SK-N-SH (cell line): Measurements from ENCODE around the gene GFI1B. TPM values are rescaled to one million over a fixed set of nuclear protein-coding genes. Genes with fewer than 3 reads are reported as not detected.

ENCODE experiments used
- CTCF ChIA-PET: fragments of 300-600, 350-600 bp; formaldehyde crosslinking; extraction: SDS; loops from one replicate; lab custom pipeline; 2021; lab: Yijun Ruan, JAX
- POLR2A ChIA-PET: fragments of 350-600 bp; sonication (Branson Sonifier 250); formaldehyde crosslinking; extraction: SDS; loops from one replicate; lab custom pipeline; 2020; ENCODE audit warnings: antibody characterized with exemption, inconsistent platforms; lab: Yijun Ruan, JAX
- DNase-seq: peaks from one replicate; pipeline ENCODE4 v3.0.0; 2012
- H2AFZ ChIP-seq: fragments of 200-600 bp; sonication (generic); 2 replicates; pipeline ENCODE4 v1.8.1; 2016; ENCODE audit warnings: antibody characterized with exemption, mild to moderate bottlenecking, low read depth
- H3F3A ChIP-seq: fragments of 200-600 bp; sonication (generic); replicated peaks from 2 replicates; pipeline ENCODE3; 2016; ENCODE audit warnings: antibody characterized with exemption, mild to moderate bottlenecking; ENCODE audit not compliant: insufficient read depth
- H3K27ac ChIP-seq, 2 experiments: fragments of 200-500 bp in 1 of 2; fragments of 200-600 bp in 1 of 2; sonication (Bioruptor generic) in 1 of 2; sonication (generic), shearing (Covaris generic) in 1 of 2; 2 replicates each; pipeline versions ENCODE4 v1.5.1 to v1.6.1; 2014 to 2016; ENCODE audit warnings: low read depth in 2 of 2, inconsistent platforms in 1 of 2, low read length in 1 of 2, mild to moderate bottlenecking in 1 of 2, mixed read lengths in 1 of 2
- H3K27me3 ChIP-seq: fragments of 200-600 bp; sonication (generic), shearing (Covaris generic); 2 replicates; pipeline ENCODE4 v1.6.1; 2016; ENCODE audit warnings: mixed run types; ENCODE audit not compliant: insufficient read depth
- H3K36me3 ChIP-seq, 2 experiments: fragments of 200-500 bp in 1 of 2; fragments of 200-600 bp in 1 of 2; sonication (Bioruptor generic) in 1 of 2; sonication (generic) in 1 of 2; replicated peaks in 1 of 2; 2 replicates each; pipeline versions ENCODE3 to v1.5.1; 2014 to 2016; ENCODE audit warnings: low read length in 1 of 2, mild to moderate bottlenecking in 1 of 2; ENCODE audit not compliant: insufficient read depth in 2 of 2, control insufficient read depth in 1 of 2
- H3K4me1 ChIP-seq, 2 experiments: fragments of 200-500 bp in 1 of 2; fragments of 200-600 bp in 1 of 2; sonication (Bioruptor generic) in 1 of 2; sonication (generic), shearing (Covaris generic) in 1 of 2; 2 replicates each; pipeline versions ENCODE4 v1.5.1 to v1.6.1; 2014 to 2016; ENCODE audit warnings: low read depth in 1 of 2, low read length in 1 of 2, mixed run types in 1 of 2; ENCODE audit not compliant: insufficient read depth in 2 of 2, control insufficient read depth in 1 of 2
- H3K4me2 ChIP-seq: fragments of 200-600 bp; sonication (generic), shearing (Covaris generic); 2 replicates; pipeline ENCODE4 v1.6.1; 2017; ENCODE audit warnings: mixed run types
- H3K4me3 ChIP-seq, 2 experiments: fragments of 200-500 bp in 1 of 2; fragments of 200-600 bp in 1 of 2; sonication (Bioruptor generic) in 1 of 2; sonication (generic), shearing (Covaris generic) in 1 of 2; 2 replicates each; pipeline versions ENCODE4 v1.5.1 to v1.8.1; 2014 to 2016; ENCODE audit warnings: low read depth in 2 of 2, inconsistent platforms in 1 of 2, low read length in 1 of 2, mild to moderate bottlenecking in 1 of 2, mixed read lengths in 1 of 2, moderate library complexity in 1 of 2
- H3K79me2 ChIP-seq: fragments of 200-600 bp; sonication (generic); 2 replicates; pipeline ENCODE4 v1.8.1; 2017; ENCODE audit warnings: mild to moderate bottlenecking; ENCODE audit not compliant: insufficient read depth
- H3K9ac ChIP-seq: fragments of 200-600 bp; sonication (generic); 2 replicates; pipeline ENCODE4 v1.6.1; 2017; ENCODE audit warnings: mixed run types
- H3K9me2 ChIP-seq: fragments of 200-600 bp; sonication (generic); 2 replicates; pipeline ENCODE4 v1.6.1; 2017; ENCODE audit warnings: mixed run types
- H3K9me3 ChIP-seq: fragments of 200-600 bp; sonication (generic); 2 replicates; pipeline ENCODE4 v1.6.1; 2017; ENCODE audit warnings: mixed run types, mild to moderate bottlenecking, moderate library complexity
- H4K20me1 ChIP-seq: fragments of 200-600 bp; sonication (generic); 2 replicates; pipeline ENCODE4 v1.6.1; 2017; ENCODE audit warnings: mild to moderate bottlenecking, mixed run types; ENCODE audit not compliant: insufficient read depth
- CTCF ChIP-seq: fragments of 200-600 bp; sonication (generic); IDR thresholded peaks from 2 replicates; pipeline ENCODE4 v1.6.1; 2017; ENCODE audit warnings: antibody characterized with exemption, mild to moderate bottlenecking, moderate library complexity
- EP300 ChIP-seq, 2 experiments: IDR thresholded peaks; 2 replicates each; pipeline versions ENCODE4 v1.4.0 to v1.6.1; 2012; ENCODE audit warnings: borderline replicate concordance in 1 of 2, low read depth in 1 of 2, low read length in 1 of 2
- FOXJ3 ChIP-seq: sonication (generic); formaldehyde crosslinking; IDR thresholded peaks from 2 replicates; pipeline ENCODE4 v1.5.1; 2020; ENCODE audit warnings: mild to moderate bottlenecking, missing genetic modification reagents
- PBX3 ChIP-seq: IDR thresholded peaks from 2 replicates; pipeline ENCODE4; 2012
- POLR2AphosphoS5 ChIP-seq: IDR thresholded peaks from 2 replicates; pipeline ENCODE4 v1.6.1; 2012; ENCODE audit warnings: low read depth, low read length
- RFX5 ChIP-seq: IDR thresholded peaks from 2 replicates; pipeline ENCODE4 v1.6.1; 2012; ENCODE audit warnings: mild to moderate bottlenecking, improper control_type of control experiment, low read length
- RXRA ChIP-seq: IDR thresholded peaks from 2 replicates; pipeline ENCODE4 v1.4.0; 2012; ENCODE audit warnings: low read depth, mild to moderate bottlenecking, borderline replicate concordance
- TAF1 ChIP-seq: IDR thresholded peaks from 2 replicates; pipeline ENCODE4 v1.6.1; 2012; ENCODE audit warnings: low read depth, mild to moderate bottlenecking, low read length, moderate library complexity, borderline replicate concordance
- USF2 ChIP-seq: fragments of 150-350 bp; IDR thresholded peaks from 2 replicates; pipeline ENCODE4 v1.6.1; 2017; ENCODE audit warnings: antibody characterized with exemption, low read length, low read depth, borderline replicate concordance
- WGBS: methylation state at CpG from one replicate; pipeline ENCODE4 v1.1.6; 2017; ENCODE audit warnings: low lambda C conversion rate; 5-methylcytosine and 5-hydroxymethylcytosine counted together
- polyA plus RNA-seq, 3 experiments: library from polyadenylated mRNA; depleted of rRNA; stranded (reverse); fragments of >200 nt; gene quantifications; 2 replicates each; pipeline ENCODE4 v1.2.3, GENCODE V29; 2012

Gene GFI1B
- polyA plus RNA-seq, 1 of the 3 experiments (the other 2 are of a cell fraction): not detected

- Histone ChIP-seq H3K27ac (no peak overlapping the region), H2AFZ (no peak overlapping the region), H3K4me1 (peaks cover 0 to 4% of the 10 kb centered on the region in 2 experiments; a peak in 1 of 4 replicates), H3K9me2 (no peaks in the 10 kb centered on the region), H3K27me3 (peaks cover 39% of the 10 kb centered on the region; the same call in 1 of the 2 replicates), H3K4me2 (no peak overlapping the region), H3F3A (no peaks in the 10 kb centered on the region), H3K4me3 (no peak overlapping the region), H3K9ac (no peak overlapping the region), H3K9me3 (no peaks in the 10 kb centered on the region), H3K36me3 (no peaks in the 10 kb centered on the region), H3K79me2 (no peaks in the 10 kb centered on the region), H4K20me1 (no peaks in the 10 kb centered on the region)
- 63% methylated on average over 3 of the region's 5 CpGs for WGBS
- ChIA-PET POLR2A (no interaction called here), CTCF (interaction anchor here (0.7 to 1.4 kb wide), 6 partner anchors 9 to 72 kb away, joined by 3 to 6 read pairs (median 3); partner anchors contain the start of gene TSC1)
- DNase-seq: peak; percentile 62
- TF ChIP-seq RFX5 (no peak), CTCF (no peak), EP300 (IDR thresholded peaks at IDR 0.05; ENCODE audit: borderline replicate concordance in 1 of 2, low read depth in 1 of 2, low read length in 1 of 2) (no peak), USF2 (no peak), PBX3 (no peak), POLR2AphosphoS5 (no peak)
Observed at GRCh38 chr9:132973713-132974112, 4.8 kb upstream of the GFI1B start.

GRCh38 chr9:132975961-132976360 lies 2.5 kb upstream of the GFI1B start:
- H3K9ac ChIP-seq: no peak overlapping the region
- no peak overlapping the region for H3K4me3 ChIP-seq
- H3K9me3 ChIP-seq: no peaks in the 10 kb centered on the region
- no peaks in the 10 kb centered on the region for H3F3A ChIP-seq
- no peak for DNase-seq
- CTCF ChIA-PET: interaction anchor here (0.7 to 7.4 kb wide), 5 partner anchors 15 to 128 kb away, joined by 3 to 43 read pairs (median 7); no protein-coding TSS in a partner anchor
- H3K36me3 ChIP-seq: no peaks in the 10 kb centered on the region
- TF ChIP-seq EP300 (IDR thresholded peaks at IDR 0.05; ENCODE audit: borderline replicate concordance in 1 of 2, low read depth in 1 of 2, low read length in 1 of 2): no peak
- TF ChIP-seq FOXJ3 (CRISPR knock-in tag): no peak
- TF ChIP-seq RXRA: no peak
- TF ChIP-seq PBX3: no peak
- no peak for TF ChIP-seq TAF1
- TF ChIP-seq, all 33 proteins: peak for 0
- POLR2A ChIA-PET: interaction anchor here (0.6 kb wide), 1 partner anchor 104 kb away, joined by 3 read pairs; no protein-coding TSS in a partner anchor
- Histone ChIP-seq H3K9me2 (no peaks in the 10 kb centered on the region), H3K79me2 (no peaks in the 10 kb centered on the region), H3K4me1 (peaks cover 0 to 9% of the 10 kb centered on the region in 2 experiments; a peak in 1 of 4 replicates), H3K4me2 (no peak overlapping the region), H2AFZ (no peak overlapping the region), H3K27ac (no peak overlapping the region), H3K27me3 (peaks cover 60% of the 10 kb centered on the region), H4K20me1 (no peaks in the 10 kb centered on the region)
- 31% methylated on average over 6 of the region's 6 CpGs for WGBS
